CD4-positive, CD25-positive, alpha-beta regulatory T cell (primary cell): Measurements from ENCODE around the gene ZHX3. TPM values are rescaled to one million over a fixed set of nuclear protein-coding genes. Genes with fewer than 3 reads are reported as not detected.

Experiments used
- ATAC-seq, 2 donors: fragments of 150-1000 bp; cut with Tn5 transposase; one replicate each; pipeline ENCODE4 v1.10.0; 2021; ENCODE audit warnings: low read depth in 2 of 2, moderate number of reproducible peaks in 2 of 2, moderate library complexity in 1 of 2
- DNase-seq, 3 donors: peaks; one replicate each; pipeline versions ENCODE4 v3.0.0 to v3.0.0-alpha.2; 2012 to 2022; ENCODE audit warnings: mixed read lengths in 1 of 3
- H3K27ac ChIP-seq: one replicate; pipeline ENCODE4 v1.7.0; 2013; ENCODE audit warnings: mild to moderate bottlenecking, low read length; ENCODE audit not compliant: insufficient read depth, poor library complexity, severe bottlenecking
- H3K27me3 ChIP-seq: one replicate; pipeline ENCODE4 v1.7.0; 2013; ENCODE audit warnings: low read length; ENCODE audit not compliant: control insufficient read depth, insufficient read depth
- H3K36me3 ChIP-seq: one replicate; pipeline ENCODE4 v1.7.0; 2013; ENCODE audit warnings: mild to moderate bottlenecking, low read length, moderate library complexity; ENCODE audit not compliant: control insufficient read depth, insufficient read depth
- H3K4me1 ChIP-seq: 2 replicates; pipeline ENCODE4 v1.7.0; 2013; ENCODE audit warnings: mild to moderate bottlenecking, low read length; ENCODE audit not compliant: insufficient read depth, control insufficient read depth, poor library complexity, severe bottlenecking
- H3K4me3 ChIP-seq: one replicate; pipeline ENCODE4 v1.7.0; 2013; ENCODE audit warnings: low read depth, mild to moderate bottlenecking, low read length, moderate library complexity
- H3K9me3 ChIP-seq, 2 experiments: 1 replicate in 1 of 2; 2 replicates in 1 of 2; pipeline ENCODE4 v1.7.0; 2013; ENCODE audit warnings: low read length in 2 of 2, mild to moderate bottlenecking in 1 of 2, moderate library complexity in 1 of 2; ENCODE audit not compliant: control insufficient read depth in 2 of 2
- H3K27ac Mint-ChIP-seq, 3 donors: one replicate each; pipeline ENCODE4 v1.8.0; 2020 to 2022; ENCODE audit warnings: mild to moderate bottlenecking in 3 of 3, mixed read lengths in 3 of 3, moderate library complexity in 2 of 3
- H3K27me3 Mint-ChIP-seq: one replicate; pipeline ENCODE4 v1.8.0; 2022; ENCODE audit warnings: mild to moderate bottlenecking, mixed read lengths
- H3K36me3 Mint-ChIP-seq: one replicate; pipeline ENCODE4 v1.8.0; 2020; ENCODE audit warnings: mixed read lengths
- H3K4me1 Mint-ChIP-seq, 4 donors: one replicate each; pipeline ENCODE4 v1.8.0; 2020 to 2022; ENCODE audit warnings: mixed read lengths in 4 of 4, mild to moderate bottlenecking in 1 of 4
- H3K4me3 Mint-ChIP-seq, 4 donors: one replicate each; pipeline ENCODE4 v1.8.0; 2020 to 2022; ENCODE audit warnings: mild to moderate bottlenecking in 4 of 4, mixed read lengths in 4 of 4, moderate library complexity in 3 of 4
- H3K9me3 Mint-ChIP-seq, 7 donors: one replicate each; pipeline ENCODE4 v1.8.0; 2020 to 2022; ENCODE audit warnings: mixed read lengths in 7 of 7, mild to moderate bottlenecking in 3 of 7, moderate library complexity in 2 of 7
- polyA plus RNA-seq, 4 donors: library from polyadenylated mRNA; unstranded; fragments of 300-500 nt; fragmentation: Illumina TruSeq; gene quantifications; one replicate each; pipeline ENCODE4 v1.2.3, GENCODE V29; 2021
- total RNA-seq: library from RNA; stranded (reverse); gene quantifications from one replicate; pipeline ENCODE4 v1.2.3, GENCODE V29; 2022

Gene ZHX3
- total and polyA plus RNA-seq, 5 donors from 2014 or later: 0.42 to 8.8 (median 2.9) TPM

DNA sequence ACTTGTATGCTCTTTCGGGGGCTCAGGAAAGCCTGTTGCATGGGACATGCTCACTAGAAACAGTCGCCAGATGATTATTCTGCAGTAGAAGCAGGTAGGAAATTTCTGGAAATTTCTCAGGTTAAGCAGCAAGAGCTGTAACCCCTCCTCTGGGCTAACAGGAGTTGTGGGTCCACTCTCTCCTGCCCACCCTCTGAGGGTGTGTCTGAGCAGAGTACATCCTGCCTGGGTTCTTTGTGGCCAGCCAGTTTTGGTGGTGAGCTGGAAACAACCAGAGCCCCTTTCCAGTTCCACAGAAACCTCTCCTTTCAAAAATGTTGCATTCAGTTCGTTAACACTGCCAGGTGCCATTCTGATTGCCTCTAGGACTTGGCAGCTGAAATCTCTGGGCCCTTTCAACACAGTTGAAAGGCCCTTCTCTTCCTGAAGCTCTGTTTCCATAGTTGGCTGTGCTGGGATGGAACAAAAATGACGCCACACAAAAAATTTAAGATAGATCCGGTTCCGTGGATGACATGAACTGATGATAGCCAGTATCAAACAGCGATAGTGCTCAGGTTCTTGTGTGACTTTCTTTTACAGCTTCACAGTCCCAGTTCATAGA, 141.7 kb downstream of the ZHX3 start:
- H3K4me3 ChIP-seq: no peak overlapping the region
- H3K27me3 Mint-ChIP-seq: no peaks in the 10 kb centered on the region
- H3K4me1 Mint-ChIP-seq: peaks cover 4 to 22% (median 11%) of the 10 kb centered on the region in 4 donors
- H3K9me3 Mint-ChIP-seq: no peaks in the 10 kb centered on the region
- peak overlapping the region; percentile 15 to 94 (median 34) for H3K27ac Mint-ChIP-seq
- H3K27ac ChIP-seq: peak overlapping the region; percentile 5
- DNase-seq: no peak
- no peaks in the 10 kb centered on the region for H3K9me3 ChIP-seq
- H3K36me3 ChIP-seq: peaks cover 61% of the 10 kb centered on the region
- no peaks in the 10 kb centered on the region for H3K4me1 ChIP-seq
- ATAC-seq: no peak
- H3K4me3 Mint-ChIP-seq: no peak overlapping the region
- no peaks in the 10 kb centered on the region for H3K27me3 ChIP-seq
- H3K36me3 Mint-ChIP-seq: peaks cover 28% of the 10 kb centered on the region

DNA sequence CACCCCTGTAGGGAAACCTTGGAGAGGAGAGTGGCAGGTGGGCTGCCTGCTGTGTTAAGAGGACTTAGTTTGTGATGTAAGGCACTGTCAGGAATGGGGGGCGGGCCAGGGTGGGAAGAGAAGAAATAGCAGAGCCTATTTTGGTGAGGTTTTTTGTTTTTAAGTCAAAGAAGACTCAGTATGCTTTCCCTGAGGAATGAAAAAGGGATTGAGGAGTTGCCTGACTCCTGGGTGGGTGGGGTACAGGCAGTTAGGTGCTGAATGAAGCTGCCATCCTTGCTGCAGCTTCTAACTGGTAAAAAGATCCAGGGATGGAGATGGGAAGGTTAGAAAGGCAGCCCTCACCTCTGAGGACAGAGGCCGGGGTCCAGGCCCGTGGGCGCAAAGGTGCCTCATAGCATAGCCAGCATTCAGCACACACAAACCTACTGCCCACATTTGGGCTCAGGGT, 142.3 kb downstream of the ZHX3 start:
- ATAC-seq (no peak), DNase-seq (no peak)
- Mint-ChIP-seq H3K4me3 (peak overlapping the region in 1 of 4 donors; percentile 21), H3K36me3 (peaks cover 34% of the 10 kb centered on the region), H3K27ac (peak overlapping the region in 1 of 3 donors; percentile 45), H3K4me1 (peaks cover 6 to 22% (median 13%) of the 10 kb centered on the region in 4 donors), H3K9me3 (no peaks in the 10 kb centered on the region), H3K27me3 (no peaks in the 10 kb centered on the region)
- no peak overlapping the region for H3K4me3 ChIP-seq
- H3K4me1 ChIP-seq: no peaks in the 10 kb centered on the region
- H3K27ac ChIP-seq: peak overlapping the region; percentile 5
- peaks cover 67% of the 10 kb centered on the region for H3K36me3 ChIP-seq
- no peaks in the 10 kb centered on the region for H3K27me3 ChIP-seq
- no peaks in the 10 kb centered on the region for H3K9me3 ChIP-seq

DNA sequence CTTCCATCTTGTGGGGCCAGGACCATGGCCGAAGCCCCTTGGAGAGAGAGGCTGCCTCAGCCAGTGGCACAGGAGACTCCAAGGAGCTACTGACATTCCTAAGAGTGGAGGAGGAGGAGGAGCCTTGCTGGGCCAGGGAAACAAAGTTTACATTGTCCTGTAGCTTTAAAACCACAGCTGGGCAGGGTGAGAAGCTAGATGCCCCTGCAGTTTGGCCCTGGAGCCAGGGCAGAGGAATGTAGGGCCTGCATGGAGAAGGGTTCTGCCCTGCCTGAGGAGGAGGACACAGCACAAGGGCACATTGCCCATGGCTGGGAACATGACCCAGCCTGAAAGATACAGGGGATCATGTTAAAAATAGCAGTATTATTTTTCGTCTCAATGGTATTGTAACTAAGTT, 142.7 kb downstream of the ZHX3 start:
- DNase-seq (no peak), ATAC-seq (no peak)
- no peaks in the 10 kb centered on the region for H3K27me3 ChIP-seq
- Mint-ChIP-seq H3K4me3 (no peak overlapping the region), H3K36me3 (peaks cover 38% of the 10 kb centered on the region), H3K27me3 (no peaks in the 10 kb centered on the region), H3K4me1 (peaks cover 6 to 22% (median 14%) of the 10 kb centered on the region in 4 donors), H3K27ac (peak overlapping the region in 1 of 3 donors; percentile 67), H3K9me3 (no peaks in the 10 kb centered on the region)
- no peaks in the 10 kb centered on the region for H3K4me1 ChIP-seq
- peaks cover 72% of the 10 kb centered on the region for H3K36me3 ChIP-seq
- no peaks in the 10 kb centered on the region for H3K9me3 ChIP-seq
- no peak overlapping the region for H3K27ac ChIP-seq
- H3K4me3 ChIP-seq: no peak overlapping the region

DNA sequence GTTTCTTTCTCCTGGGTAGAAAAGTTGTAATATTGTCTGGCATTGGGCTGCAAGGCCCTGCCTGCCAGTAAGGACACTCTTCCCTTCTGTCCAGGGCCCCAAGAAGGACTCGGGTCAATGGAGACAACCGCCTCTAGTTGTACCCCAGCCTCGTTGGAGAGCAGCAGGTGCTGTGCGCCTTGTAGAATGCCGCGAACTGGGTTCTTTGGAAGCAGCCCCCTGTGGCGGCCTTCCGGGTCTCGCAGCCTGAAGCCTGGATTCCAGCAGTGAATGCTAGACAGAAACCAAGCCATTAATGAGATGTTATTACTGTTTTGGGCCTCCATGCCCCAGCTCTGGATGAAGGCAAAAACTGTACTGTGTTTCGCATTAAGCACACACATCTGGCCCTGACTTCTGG, 143.2 kb downstream of the ZHX3 start:
- H3K36me3 Mint-ChIP-seq: peaks cover 42% of the 10 kb centered on the region
- peak overlapping the region in 2 of 3 donors; percentile 24 to 67 for H3K27ac Mint-ChIP-seq
- no peaks in the 10 kb centered on the region for H3K27me3 Mint-ChIP-seq
- DNase-seq: no peak
- H3K4me3 Mint-ChIP-seq: no peak overlapping the region
- H3K9me3 ChIP-seq: no peaks in the 10 kb centered on the region
- H3K27me3 ChIP-seq: no peaks in the 10 kb centered on the region
- no peak overlapping the region for H3K27ac ChIP-seq
- no peak overlapping the region for H3K4me3 ChIP-seq
- peaks cover 6 to 22% (median 14%) of the 10 kb centered on the region in 4 donors for H3K4me1 Mint-ChIP-seq
- ATAC-seq: no peak
- no peaks in the 10 kb centered on the region for H3K9me3 Mint-ChIP-seq
- H3K4me1 ChIP-seq: no peaks in the 10 kb centered on the region
- peaks cover 76% of the 10 kb centered on the region for H3K36me3 ChIP-seq

DNA sequence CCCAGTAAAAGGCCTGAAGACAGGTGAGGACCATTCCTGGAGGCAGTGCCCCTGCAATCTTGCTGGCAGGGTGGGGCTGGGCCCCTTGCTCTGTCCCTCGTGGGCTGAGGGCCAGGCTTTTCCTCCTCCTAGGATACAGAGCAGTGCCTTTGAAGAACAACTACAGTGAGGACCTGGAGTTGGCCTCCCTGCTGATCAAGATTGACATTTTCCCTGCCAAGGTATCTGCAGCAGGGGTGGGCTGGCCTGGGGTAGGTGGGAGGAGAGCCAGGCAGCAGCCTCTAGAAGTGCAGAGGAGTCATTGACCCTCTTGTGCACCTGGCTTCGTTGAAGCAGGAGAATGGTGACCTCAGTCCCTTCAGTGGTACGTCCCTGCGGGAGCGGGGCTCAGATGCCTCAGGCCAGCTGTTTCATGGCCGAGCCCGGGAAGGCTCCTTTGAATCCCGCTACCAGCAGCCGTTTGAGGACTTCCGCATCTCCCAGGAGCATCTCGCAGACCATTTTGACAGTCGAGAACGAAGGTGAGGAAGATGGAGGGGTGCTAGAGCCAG, 143.7 kb downstream of the ZHX3 start:
- H3K4me3 Mint-ChIP-seq: no peak overlapping the region
- ATAC-seq (no peak), DNase-seq (no peak)
- H3K4me3 ChIP-seq: no peak overlapping the region
- H3K4me1 ChIP-seq: no peaks in the 10 kb centered on the region
- peaks cover 42% of the 10 kb centered on the region for H3K36me3 Mint-ChIP-seq
- H3K9me3 Mint-ChIP-seq: no peaks in the 10 kb centered on the region
- H3K27ac Mint-ChIP-seq: no peak overlapping the region
- no peaks in the 10 kb centered on the region for H3K27me3 ChIP-seq
- H3K27ac ChIP-seq: no peak overlapping the region
- no peaks in the 10 kb centered on the region for H3K27me3 Mint-ChIP-seq
- peaks cover 6 to 22% (median 14%) of the 10 kb centered on the region in 4 donors for H3K4me1 Mint-ChIP-seq
- H3K36me3 ChIP-seq: peaks cover 81% of the 10 kb centered on the region
- no peaks in the 10 kb centered on the region for H3K9me3 ChIP-seq

DNA sequence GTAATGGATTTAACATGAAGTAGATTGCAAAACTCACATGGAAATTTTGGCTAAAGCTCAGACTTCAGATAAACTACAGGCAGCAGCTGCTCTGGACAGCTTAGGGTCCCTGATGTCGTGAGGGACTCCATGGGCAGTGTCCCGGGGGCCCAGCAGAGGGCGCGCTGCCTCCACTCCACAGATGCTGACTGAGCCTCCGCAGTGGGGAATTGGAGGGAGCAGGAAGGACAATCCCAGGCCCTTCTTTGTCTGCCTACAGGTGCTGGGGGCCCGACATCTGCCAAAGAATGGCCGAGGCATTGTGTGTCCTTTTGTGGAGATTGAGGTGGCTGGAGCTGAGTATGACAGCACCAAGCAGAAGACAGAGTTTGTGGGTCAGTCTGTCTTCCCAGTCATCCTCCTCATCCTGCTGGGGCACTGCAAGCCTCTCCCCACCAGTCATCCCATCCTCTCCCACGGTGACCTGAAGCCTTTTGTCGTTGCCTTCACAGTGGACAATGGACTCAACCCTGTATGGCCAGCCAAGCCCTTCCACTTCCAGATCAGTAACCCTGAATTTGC, 144.3 kb downstream of the ZHX3 start:
- DNase-seq: peak; percentile 42 to 56 (median 55)
- H3K4me1 ChIP-seq: no peaks in the 10 kb centered on the region
- H3K36me3 ChIP-seq: peaks cover 87% of the 10 kb centered on the region
- Mint-ChIP-seq H3K4me3 (no peak overlapping the region), H3K27ac (peak overlapping the region in 2 of 3 donors; percentile 54 to 77), H3K36me3 (peaks cover 42% of the 10 kb centered on the region), H3K4me1 (peaks cover 3 to 22% (median 14%) of the 10 kb centered on the region in 4 donors), H3K27me3 (no peaks in the 10 kb centered on the region), H3K9me3 (no peaks in the 10 kb centered on the region)
- no peaks in the 10 kb centered on the region for H3K27me3 ChIP-seq
- no peaks in the 10 kb centered on the region for H3K9me3 ChIP-seq
- no peak overlapping the region for H3K4me3 ChIP-seq
- H3K27ac ChIP-seq: peak overlapping the region; percentile 17
- peak; percentile 72 to 75 for ATAC-seq

DNA sequence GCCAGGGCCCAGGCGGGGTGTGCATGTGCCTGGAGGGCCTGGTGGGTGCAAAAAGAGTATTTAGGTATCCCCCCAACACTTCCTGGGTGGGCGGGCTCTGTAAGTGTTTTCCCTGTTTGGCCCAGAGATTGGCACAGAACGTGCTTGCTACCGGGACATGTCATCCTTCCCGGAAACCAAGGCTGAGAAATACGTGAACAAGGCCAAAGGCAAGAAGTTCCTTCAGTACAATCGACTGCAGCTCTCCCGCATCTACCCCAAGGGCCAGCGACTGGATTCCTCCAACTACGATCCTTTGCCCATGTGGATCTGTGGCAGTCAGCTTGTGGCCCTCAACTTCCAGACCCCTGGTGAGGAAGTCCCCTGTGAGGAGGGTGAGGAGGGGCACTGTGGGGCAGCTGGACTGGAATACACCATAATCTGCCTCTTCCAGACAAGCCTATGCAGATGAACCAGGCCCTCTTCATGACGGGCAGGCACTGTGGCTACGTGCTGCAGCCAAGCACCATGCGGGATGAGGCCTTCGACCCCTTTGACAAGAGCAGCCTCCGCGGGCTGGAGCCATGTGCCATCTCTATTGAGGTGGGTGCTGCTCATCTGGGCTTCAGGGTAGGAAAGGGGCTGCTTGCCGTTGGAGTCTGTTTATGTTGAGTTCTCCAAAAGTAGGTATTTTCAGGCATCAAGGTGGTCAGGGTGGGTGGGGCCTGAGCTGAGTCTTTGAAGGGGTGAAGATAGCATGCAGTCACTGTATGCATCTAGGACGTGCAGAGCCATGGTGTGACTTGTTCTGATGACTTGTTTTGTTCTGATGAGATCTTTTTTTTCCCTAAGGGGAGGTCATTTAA, 145.0 kb downstream of the ZHX3 start:
- peak overlapping the region in 1 of 3 donors; percentile 54 for H3K27ac Mint-ChIP-seq
- no peaks in the 10 kb centered on the region for H3K9me3 Mint-ChIP-seq
- H3K4me3 Mint-ChIP-seq: no peak overlapping the region
- peaks cover 0 to 20% (median 14%) of the 10 kb centered on the region in 4 donors for H3K4me1 Mint-ChIP-seq
- DNase-seq (no peak), ATAC-seq (no peak)
- H3K27me3 Mint-ChIP-seq: no peaks in the 10 kb centered on the region
- Histone ChIP-seq H3K27me3 (no peaks in the 10 kb centered on the region), H3K4me3 (no peak overlapping the region), H3K27ac (peak overlapping the region; percentile 17), H3K4me1 (no peaks in the 10 kb centered on the region), H3K36me3 (peaks cover 92% of the 10 kb centered on the region), H3K9me3 (no peaks in the 10 kb centered on the region)
- H3K36me3 Mint-ChIP-seq: peaks cover 42% of the 10 kb centered on the region
